Vagina (tissue), 2 donors: ENCODE data around the gene TRAPPC14. TPM values are rescaled to one million over a fixed set of nuclear protein-coding genes. Genes with fewer than 3 reads are reported as not detected.

Source experiments
- DNase-seq, 2 donors: peaks; one replicate each; pipeline ENCODE4 v3.0.0-alpha.2; 2017; ENCODE audit errors: extremely low spot score in 2 of 2
- H3K27ac ChIP-seq: fragments of 200-600 bp; sonication (generic); one replicate; pipeline ENCODE4 v1.5.1; 2019
- H3K27me3 ChIP-seq: fragments of 200-600 bp; sonication (generic); one replicate; pipeline ENCODE4 v1.5.1; 2019
- H3K36me3 ChIP-seq, 2 donors: fragments of 200-600 bp; sonication (generic); one replicate each; pipeline ENCODE4 v1.5.1; 2017 to 2019
- H3K4me1 ChIP-seq: fragments of 200-600 bp; sonication (generic); one replicate; pipeline ENCODE4 v1.5.1; 2019
- H3K4me3 ChIP-seq, 2 donors: fragments of 200-600 bp; sonication (generic); 1 replicate in 1 of 2; 2 replicates in 1 of 2; pipeline ENCODE4 v1.5.1; 2016 to 2019
- H3K9me3 ChIP-seq: fragments of 200-600 bp; sonication (generic); one replicate; pipeline ENCODE4 v1.5.1; 2019
- CTCF ChIP-seq, 3 experiments: fragments of 450-650 bp in 2 of 3; fragments of 200-600 bp in 1 of 3; sonication (generic) in 1 of 3; IDR thresholded peaks; one replicate each; pipeline ENCODE4 v1.5.1; 2017 to 2019; ENCODE audit warnings: antibody characterized with exemption in 3 of 3, mild to moderate bottlenecking in 2 of 3, moderate library complexity in 2 of 3
- POLR2A ChIP-seq, 2 donors: fragments of 450-650 bp; IDR thresholded peaks; one replicate each; pipeline ENCODE4 v1.6.1; 2017; ENCODE audit warnings: antibody characterized with exemption in 2 of 2, mild to moderate bottlenecking in 2 of 2, moderate library complexity in 2 of 2
- POLR2AphosphoS5 ChIP-seq, 2 donors: sonication (generic); formaldehyde crosslinking; IDR thresholded peaks; one replicate each; pipeline ENCODE4 v1.9.0; 2017; ENCODE audit warnings: antibody characterized with exemption in 2 of 2, mild to moderate bottlenecking in 2 of 2, low read depth in 1 of 2; ENCODE audit not compliant: insufficient read depth in 1 of 2
- intact Hi-C: fragments of 100-400 bp; cut with DNase I; formaldehyde crosslinking; loops from one replicate; pipeline ENCODE4 v1.15.1; 2023
- total RNA-seq: library from RNA; depleted of rRNA; stranded (reverse); fragments of >200 nt; gene quantifications from one replicate; pipeline ENCODE4 v1.2.3, GENCODE V29; 2016

TRAPPC14 gene
- total RNA-seq, 1 donor from 2014 or later = 18.2 TPM

- Histone ChIP-seq H3K27ac (peak within 1 kb of the TSS; percentile 96), H3K9me3 (no peaks in the 10 kb centered on the region), H3K4me1 (peaks cover 41% of the 10 kb centered on the region), H3K4me3 (peak within 1 kb of the TSS; percentile 86 to 92), H3K27me3 (no peaks in the 10 kb centered on the region), H3K36me3 (no peaks in the 10 kb centered on the region)
- intact Hi-C loops = no loop called here
- TF ChIP-seq POLR2AphosphoS5 (IDR thresholded peaks at IDR 0.05; ENCODE audit: insufficient read depth in 1 of 2, low read depth in 1 of 2) (peak; percentile 62 to 86), POLR2A (IDR thresholded peaks at IDR 0.05) (no peak), CTCF (IDR thresholded peaks at IDR 0.05) (no peak)
- no peak for DNase-seq
These were observed 31.3 kb downstream of the TRAPPC14 start, which contains the start of gene MBLAC1 for GRCh38 chr7:100126931-100127865. TSS of gene MBLAC1 (plus strand) at chr7:100126967. CDS start at chr7:100127396, 429 bp downstream.

GRCh38 chr7:100126239-100126930, 32.1 kb downstream of the TRAPPC14 start:
- Histone ChIP-seq H3K27ac (peak overlapping the region; percentile 96), H3K36me3 (no peaks in the 10 kb centered on the region), H3K27me3 (no peaks in the 10 kb centered on the region), H3K4me3 (peak overlapping the region; percentile 86 to 92), H3K4me1 (peaks cover 39% of the 10 kb centered on the region), H3K9me3 (no peaks in the 10 kb centered on the region)
- no peak for TF ChIP-seq POLR2A (IDR thresholded peaks at IDR 0.05)
- TF ChIP-seq POLR2AphosphoS5 (IDR thresholded peaks at IDR 0.05; ENCODE audit: insufficient read depth in 1 of 2, low read depth in 1 of 2) = no peak
- no peak for TF ChIP-seq CTCF (IDR thresholded peaks at IDR 0.05)
- intact Hi-C loops = no loop called here
- DNase-seq = no peak

GRCh38 chr7:100124301-100125230, 34.0 kb downstream of the TRAPPC14 start:
- H3K9me3 ChIP-seq = no peaks in the 10 kb centered on the region

GRCh38 chr7:100122568-100122967, 36.0 kb downstream of the TRAPPC14 start:
- Histone ChIP-seq H3K27ac (no peak overlapping the region), H3K36me3 (no peaks in the 10 kb centered on the region), H3K4me3 (no peak overlapping the region), H3K27me3 (no peaks in the 10 kb centered on the region), H3K4me1 (peaks cover 39% of the 10 kb centered on the region), H3K9me3 (no peaks in the 10 kb centered on the region)
- DNase-seq = no peak
- intact Hi-C loops = no loop called here
- no peak for TF ChIP-seq POLR2AphosphoS5 (IDR thresholded peaks at IDR 0.05; ENCODE audit: insufficient read depth in 1 of 2, low read depth in 1 of 2)
- no peak for TF ChIP-seq CTCF (IDR thresholded peaks at IDR 0.05)
- TF ChIP-seq POLR2A (IDR thresholded peaks at IDR 0.05) = no peak

More at GRCh38 chr7:100124301-100125230, 34.0 kb downstream of the TRAPPC14 start:
- Histone ChIP-seq H3K4me1 (peaks cover 39% of the 10 kb centered on the region), H3K36me3 (no peaks in the 10 kb centered on the region), H3K27ac (no peak overlapping the region), H3K27me3 (no peaks in the 10 kb centered on the region), H3K4me3 (no peak overlapping the region)
- TF ChIP-seq CTCF (IDR thresholded peaks at IDR 0.05) = no peak
- no peak for TF ChIP-seq POLR2A (IDR thresholded peaks at IDR 0.05)
- TF ChIP-seq POLR2AphosphoS5 (IDR thresholded peaks at IDR 0.05; ENCODE audit: insufficient read depth in 1 of 2, low read depth in 1 of 2) = no peak
- no peak for DNase-seq
- intact Hi-C loops = no loop called here
